Peyer's patch (tissue), 4 donors: ENCODE measurements around the gene TBX21.

ENCODE experiments used
- CTCF ChIP-seq, 6 experiments: fragments of 450-650 bp in 4 of 6; fragments of 200-600 bp in 2 of 6; sonication (generic) in 1 of 6; IDR thresholded peaks; one replicate each; pipeline ENCODE4 v1.5.1; 2017 to 2019; ENCODE audit warnings: antibody characterized with exemption in 6 of 6, mild to moderate bottlenecking in 3 of 6, moderate library complexity in 1 of 6
- POLR2A ChIP-seq, 2 donors: fragments of 450-650 bp; IDR thresholded peaks; one replicate each; pipeline ENCODE4 v1.5.1; 2017; ENCODE audit warnings: antibody characterized with exemption in 2 of 2, mild to moderate bottlenecking in 2 of 2, moderate library complexity in 2 of 2

- no peak for TF ChIP-seq POLR2A (IDR thresholded peaks at IDR 0.05)
- no peak for TF ChIP-seq CTCF (IDR thresholded peaks at IDR 0.05)
Measured at GRCh38 chr17:47774331-47774730, 41.3 kb downstream of the TBX21 start.
